Immature natural killer cell (primary cell): ENCODE results near the gene SEMA4G. TPM values are rescaled to one million over a fixed set of nuclear protein-coding genes. Genes with fewer than 3 reads are reported as not detected.

Experiments used
- DNase-seq, 3 donors: peaks; one replicate each; pipeline ENCODE4 v3.0.0; 2022; ENCODE audit warnings: mixed read lengths in 1 of 3
- H3K27ac Mint-ChIP-seq, 6 donors: one replicate each; pipeline ENCODE4 v1.8.0; 2020; ENCODE audit warnings: mixed read lengths in 6 of 6, mild to moderate bottlenecking in 5 of 6, inconsistent platforms in 4 of 6, moderate library complexity in 3 of 6
- H3K27me3 Mint-ChIP-seq, 3 donors: one replicate each; pipeline ENCODE4 v1.8.0; 2020 to 2021; ENCODE audit warnings: low read depth in 3 of 3, mild to moderate bottlenecking in 3 of 3, mixed read lengths in 3 of 3, moderate library complexity in 3 of 3, inconsistent platforms in 1 of 3
- H3K36me3 Mint-ChIP-seq, 3 donors: one replicate each; pipeline ENCODE4 v1.8.0; 2020; ENCODE audit warnings: mixed read lengths in 3 of 3, inconsistent platforms in 2 of 3, mild to moderate bottlenecking in 2 of 3
- H3K4me1 Mint-ChIP-seq, 2 donors: one replicate each; pipeline ENCODE4 v1.8.0; 2020; ENCODE audit warnings: inconsistent platforms in 2 of 2, mild to moderate bottlenecking in 2 of 2, mixed read lengths in 2 of 2, moderate library complexity in 1 of 2
- H3K4me3 Mint-ChIP-seq, 5 donors: one replicate each; pipeline ENCODE4 v1.8.0; 2020; ENCODE audit warnings: mild to moderate bottlenecking in 5 of 5, mixed read lengths in 5 of 5, inconsistent platforms in 3 of 5, moderate library complexity in 3 of 5
- H3K9me3 Mint-ChIP-seq, 6 donors: one replicate each; pipeline ENCODE4 v1.8.0; 2020; ENCODE audit warnings: mild to moderate bottlenecking in 6 of 6, mixed read lengths in 6 of 6, inconsistent platforms in 4 of 6, moderate library complexity in 3 of 6
- polyA plus RNA-seq, 3 donors: library from polyadenylated mRNA; unstranded; fragments of 300-500 nt; fragmentation: Illumina TruSeq; gene quantifications; one replicate each; pipeline ENCODE4 v1.2.3, GENCODE V29; 2021

SEMA4G gene
- polyA plus RNA-seq, 3 donors from 2014 or later: 0.35 TPM; not detected in 2

DNA sequence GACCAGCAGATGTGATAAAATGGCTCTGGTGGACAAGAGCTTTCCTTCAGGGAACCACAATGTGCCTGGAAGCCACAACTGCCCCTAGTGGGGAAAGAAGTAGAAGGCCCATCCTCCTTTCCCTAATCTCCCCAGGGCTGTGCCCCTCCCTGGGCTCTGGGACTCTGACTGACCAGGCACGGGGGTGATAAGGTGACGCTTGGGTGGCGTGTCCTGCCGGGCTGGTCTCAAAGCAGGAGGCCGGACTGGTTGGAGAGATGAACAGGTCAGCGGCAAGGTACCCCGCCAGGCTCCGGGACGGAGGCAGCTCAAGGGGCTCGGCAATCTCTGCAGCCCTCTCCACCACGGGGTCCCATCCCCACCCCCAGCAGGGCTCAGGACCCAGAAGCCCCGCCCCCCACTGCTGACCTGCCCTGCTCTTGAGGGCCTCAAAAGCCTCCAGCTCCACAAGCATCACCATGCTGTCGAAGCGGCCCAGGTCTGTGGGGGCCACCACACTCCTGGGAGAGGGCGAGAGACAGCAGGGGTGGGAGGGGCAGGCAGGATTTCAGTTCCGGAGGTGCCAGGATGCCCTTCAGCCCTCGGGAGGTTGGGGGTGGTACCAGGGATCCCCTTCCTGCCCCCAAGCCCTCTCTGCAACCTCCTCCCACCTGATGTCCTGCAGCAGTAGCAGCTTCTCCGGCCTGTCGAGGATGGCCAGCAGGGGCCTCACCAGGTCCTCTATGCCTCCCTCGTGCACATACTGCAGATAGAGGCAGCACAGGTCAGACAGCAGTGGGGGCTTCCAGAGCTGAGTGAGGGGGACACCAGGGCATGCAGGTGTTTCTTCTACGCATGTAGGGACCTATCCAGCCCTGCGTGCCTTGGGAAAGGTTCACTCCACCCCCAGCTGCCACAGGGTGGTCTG is 42.5 kb downstream of the SEMA4G start:
- Mint-ChIP-seq H3K9me3 (no peaks in the 10 kb centered on the region), H3K36me3 (no peaks in the 10 kb centered on the region), H3K27me3 (peaks cover 4 to 12% (median 6%) of the 10 kb centered on the region in 3 donors), H3K27ac (no peak overlapping the region), H3K4me3 (no peak overlapping the region), H3K4me1 (peaks cover 11 to 12% of the 10 kb centered on the region in 2 donors)
- DNase-seq: no peak

DNA sequence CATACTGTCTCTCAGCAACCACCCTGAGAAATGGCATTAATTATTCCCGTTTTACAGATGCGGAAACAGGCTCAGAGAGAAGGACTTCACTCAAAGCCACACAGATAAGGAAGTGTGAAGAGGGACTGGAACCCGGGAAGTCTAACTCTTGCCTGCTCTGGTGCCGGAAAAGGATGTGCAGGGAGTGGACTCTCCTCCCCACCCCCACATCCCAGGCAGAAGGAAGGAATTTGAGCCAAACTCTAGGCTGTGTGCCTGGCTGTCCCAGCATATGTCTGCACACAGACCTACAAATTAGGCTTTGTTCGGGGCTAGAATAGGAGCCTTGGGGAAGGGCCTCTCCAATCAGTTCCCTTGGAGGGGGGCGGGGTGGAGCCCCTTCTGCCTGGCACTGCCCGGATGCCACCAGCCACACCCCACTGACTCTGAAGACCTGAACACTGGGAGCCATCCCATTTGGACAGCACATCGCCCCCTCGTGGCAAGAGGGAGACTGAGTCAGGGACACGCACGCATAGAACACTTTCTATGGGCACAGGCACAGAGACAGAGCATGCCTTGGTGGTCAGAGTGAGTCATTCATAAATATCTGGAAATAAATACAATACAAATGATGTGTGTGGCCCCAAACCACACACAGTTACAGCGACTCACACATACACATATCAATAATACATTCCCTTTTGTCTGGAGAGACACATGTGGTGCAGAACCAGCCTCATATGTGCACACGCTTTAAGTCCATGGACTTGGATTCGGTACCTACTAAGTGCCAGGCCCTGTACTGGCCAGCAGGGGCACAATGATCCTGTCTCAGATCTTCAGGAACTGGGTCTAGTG is 43.4 kb downstream of the SEMA4G start:
- no peak overlapping the region for H3K4me3 Mint-ChIP-seq
- DNase-seq: peak; percentile 47 to 62 (median 56)
- no peaks in the 10 kb centered on the region for H3K36me3 Mint-ChIP-seq
- H3K4me1 Mint-ChIP-seq: peaks cover 11 to 12% of the 10 kb centered on the region in 2 donors
- peaks cover 9 to 19% (median 13%) of the 10 kb centered on the region in 3 donors for H3K27me3 Mint-ChIP-seq
- H3K9me3 Mint-ChIP-seq: no peaks in the 10 kb centered on the region
- peak overlapping the region in 2 of 6 donors; percentile 6 to 41 for H3K27ac Mint-ChIP-seq

DNA sequence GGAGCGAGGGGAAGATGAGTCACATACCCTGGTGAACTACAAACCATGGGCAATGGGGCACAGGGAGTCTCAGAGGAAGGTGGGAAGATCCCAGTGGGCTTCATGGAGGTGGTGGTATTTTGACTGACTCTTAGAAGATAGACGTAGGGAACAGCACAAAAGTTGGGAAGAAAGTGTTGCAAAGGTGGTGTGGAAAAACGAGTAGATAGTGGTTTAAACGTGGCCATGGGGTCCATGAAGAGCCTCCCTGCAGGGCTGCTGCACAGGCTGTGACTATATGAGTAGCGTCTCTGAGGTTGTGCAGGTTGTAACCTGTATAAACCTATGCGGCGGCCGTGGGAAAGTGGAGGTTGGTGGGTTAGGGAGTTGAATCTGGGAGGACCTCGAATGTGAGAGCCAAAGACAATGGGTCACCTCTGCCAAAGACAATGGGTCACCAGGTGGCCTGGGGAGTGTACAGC is 44.1 kb downstream of the SEMA4G start:
- Mint-ChIP-seq H3K9me3 (no peaks in the 10 kb centered on the region), H3K4me1 (peaks cover 11 to 12% of the 10 kb centered on the region in 2 donors), H3K4me3 (no peak overlapping the region), H3K27me3 (peaks cover 9 to 19% (median 14%) of the 10 kb centered on the region in 3 donors), H3K27ac (peak overlapping the region in 2 of 6 donors; percentile 6 to 41), H3K36me3 (no peaks in the 10 kb centered on the region)
- no peak for DNase-seq

DNA sequence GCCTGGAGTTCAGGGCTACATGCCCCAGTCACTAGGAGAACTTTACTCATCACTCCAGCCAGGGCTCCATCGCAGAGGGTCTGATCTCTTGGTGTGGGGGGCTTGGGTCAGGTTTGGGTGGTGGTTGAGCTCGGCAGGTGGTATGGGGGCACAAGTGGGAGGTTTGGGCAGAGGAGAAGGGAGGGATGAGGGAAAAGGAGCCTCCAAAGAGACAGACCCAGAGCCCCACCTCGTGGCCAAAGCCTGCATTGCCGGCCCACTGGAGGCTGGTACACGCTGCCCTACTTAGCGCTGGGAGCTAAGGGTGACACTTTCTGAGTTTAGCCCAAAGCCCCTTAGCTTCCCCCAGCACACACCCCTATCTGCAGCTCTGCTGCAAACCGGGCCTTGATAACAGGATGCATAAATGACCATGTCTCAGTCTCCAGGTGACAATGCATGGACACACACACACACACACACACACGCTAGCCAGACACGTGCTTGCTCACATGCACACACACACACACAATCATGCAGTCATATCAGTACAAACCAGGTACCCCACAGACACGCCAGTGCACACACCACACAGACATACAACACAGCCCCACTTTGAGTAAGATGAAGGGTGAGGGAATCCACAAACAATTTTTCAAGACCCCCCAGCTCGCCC is 45.1 kb downstream of the SEMA4G start:
- Mint-ChIP-seq H3K9me3 (no peaks in the 10 kb centered on the region), H3K4me1 (peaks cover 11 to 12% of the 10 kb centered on the region in 2 donors), H3K27me3 (peaks cover 11 to 19% (median 16%) of the 10 kb centered on the region in 3 donors), H3K4me3 (no peak overlapping the region), H3K36me3 (no peaks in the 10 kb centered on the region), H3K27ac (peak overlapping the region in 2 of 6 donors; percentile 2 to 16)
- peak; percentile 65 to 70 (median 67) for DNase-seq

DNA sequence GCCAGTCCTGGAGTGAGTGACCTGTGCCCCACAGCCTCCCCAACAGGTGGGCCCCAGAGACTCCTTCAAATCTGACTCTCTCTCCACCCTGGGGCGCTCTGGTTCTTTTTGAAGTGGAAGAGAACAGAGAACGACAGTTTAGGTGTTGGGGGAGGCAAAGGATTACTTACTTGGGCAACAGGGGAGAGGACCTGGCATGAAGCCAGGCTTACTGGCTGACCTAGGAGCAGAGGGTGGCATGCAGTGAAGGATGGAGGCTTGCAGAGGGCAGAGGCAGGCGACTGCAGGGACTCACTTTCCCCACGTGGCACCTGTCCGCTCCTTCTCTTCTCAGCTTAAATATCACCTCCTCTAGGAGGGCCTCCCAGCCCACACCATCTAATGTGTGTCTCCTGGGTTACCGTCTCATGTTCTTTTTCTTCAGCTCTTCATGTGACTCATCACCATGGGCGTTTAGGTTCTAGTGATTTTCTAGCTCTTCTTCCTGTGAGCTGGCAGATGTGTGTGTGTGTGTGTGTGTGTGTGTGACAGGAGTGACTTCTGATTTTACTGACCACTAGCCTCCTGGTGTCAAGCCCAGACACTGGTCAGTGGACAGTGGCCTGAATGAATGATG is 45.8 kb downstream of the SEMA4G start:
- H3K9me3 Mint-ChIP-seq: peaks cover 0 to 1% (median 0%) of the 10 kb centered on the region in 6 donors
- no peaks in the 10 kb centered on the region for H3K36me3 Mint-ChIP-seq
- peaks cover 12 to 19% (median 16%) of the 10 kb centered on the region in 3 donors for H3K27me3 Mint-ChIP-seq
- no peak overlapping the region for H3K4me3 Mint-ChIP-seq
- DNase-seq: no peak
- H3K27ac Mint-ChIP-seq: peak overlapping the region in 1 of 6 donors; percentile 16
- H3K4me1 Mint-ChIP-seq: peaks cover 11 to 12% of the 10 kb centered on the region in 2 donors

DNA sequence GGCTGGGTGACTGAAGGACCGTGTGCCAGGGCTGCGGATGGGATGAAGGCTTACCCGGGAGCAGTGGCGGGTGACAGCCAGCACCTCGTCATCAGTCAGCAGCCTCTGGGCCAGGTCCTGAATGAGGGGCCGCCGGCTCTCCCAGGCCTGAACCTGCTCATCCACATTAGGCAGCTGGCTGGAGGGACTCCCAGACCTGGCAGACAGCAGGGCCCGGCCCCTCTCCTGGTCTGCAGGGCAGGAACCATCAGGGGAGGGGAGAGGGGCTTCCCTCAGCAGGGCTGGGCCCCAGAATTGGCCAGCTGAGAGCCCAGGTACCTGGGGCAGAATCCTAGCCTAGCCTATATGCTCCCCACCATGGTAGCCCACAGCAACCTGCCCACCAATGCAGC is 46.3 kb downstream of the SEMA4G start:
- H3K36me3 Mint-ChIP-seq: no peaks in the 10 kb centered on the region
- H3K4me1 Mint-ChIP-seq: peaks cover 11 to 12% of the 10 kb centered on the region in 2 donors
- peaks cover 0 to 1% (median 0%) of the 10 kb centered on the region in 6 donors for H3K9me3 Mint-ChIP-seq
- DNase-seq: no peak
- H3K27ac Mint-ChIP-seq: no peak overlapping the region
- peaks cover 16 to 19% (median 16%) of the 10 kb centered on the region in 3 donors for H3K27me3 Mint-ChIP-seq
- H3K4me3 Mint-ChIP-seq: no peak overlapping the region

DNA sequence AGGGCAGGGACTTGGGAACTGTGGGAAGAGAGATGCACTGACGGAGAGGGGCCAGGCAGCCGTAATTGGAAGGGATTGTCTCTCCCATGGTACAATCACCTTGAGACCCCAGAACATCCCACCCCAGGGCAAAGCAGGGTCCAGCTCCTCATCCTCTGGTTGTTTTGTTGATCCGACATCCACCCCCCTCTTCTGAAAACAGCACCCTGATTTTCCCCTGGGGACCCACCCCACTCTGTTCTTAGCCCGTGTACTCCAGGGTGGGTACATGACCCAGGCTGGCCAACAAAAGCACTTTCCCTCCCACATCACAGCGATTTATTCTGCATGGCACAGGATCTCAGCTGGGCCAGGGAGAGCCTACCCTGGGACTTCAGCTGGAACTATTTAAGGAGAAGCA is 47.5 kb downstream of the SEMA4G start:
- Mint-ChIP-seq H3K27ac (no peak overlapping the region), H3K4me1 (peaks cover 11 to 12% of the 10 kb centered on the region in 2 donors), H3K4me3 (no peak overlapping the region)

DNA sequence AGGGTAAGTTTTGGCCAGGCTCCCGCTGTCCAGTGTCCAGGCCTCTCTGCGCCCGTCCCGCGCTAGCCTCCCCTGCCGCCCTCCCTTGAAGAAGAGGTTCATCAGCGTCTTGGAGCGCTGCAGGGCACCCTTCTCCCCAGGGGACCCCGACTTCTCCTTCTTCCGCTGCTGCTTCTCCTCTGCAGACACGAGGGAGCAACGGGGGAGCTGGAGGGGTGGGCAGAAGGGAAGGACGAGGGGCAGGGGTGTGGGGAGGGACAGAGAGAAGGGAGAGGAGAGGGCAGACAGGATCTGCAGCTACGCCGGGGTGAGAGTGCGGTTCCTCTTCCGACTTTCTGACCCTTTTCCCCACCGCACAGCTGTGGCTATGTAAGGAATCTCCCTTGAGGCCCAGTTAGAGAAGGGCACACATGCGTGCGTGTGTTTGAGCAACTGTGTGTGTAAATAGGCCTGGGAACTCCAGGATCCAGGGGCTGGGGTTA is 48.9 kb downstream of the SEMA4G start:
- Mint-ChIP-seq H3K27ac (no peak overlapping the region), H3K27me3 (peaks cover 17 to 25% (median 19%) of the 10 kb centered on the region in 3 donors), H3K4me1 (peaks cover 6 to 8% of the 10 kb centered on the region in 2 donors), H3K36me3 (no peaks in the 10 kb centered on the region), H3K4me3 (no peak overlapping the region), H3K9me3 (peaks cover 0 to 1% (median 0%) of the 10 kb centered on the region in 6 donors)
- no peak for DNase-seq

More for the DNA sequence above, 47.5 kb downstream of the SEMA4G start:
- DNase-seq: no peak
- Mint-ChIP-seq H3K9me3 (peaks cover 0 to 1% (median 0%) of the 10 kb centered on the region in 6 donors), H3K27me3 (peaks cover 17 to 23% (median 19%) of the 10 kb centered on the region in 3 donors), H3K36me3 (no peaks in the 10 kb centered on the region)

DNA sequence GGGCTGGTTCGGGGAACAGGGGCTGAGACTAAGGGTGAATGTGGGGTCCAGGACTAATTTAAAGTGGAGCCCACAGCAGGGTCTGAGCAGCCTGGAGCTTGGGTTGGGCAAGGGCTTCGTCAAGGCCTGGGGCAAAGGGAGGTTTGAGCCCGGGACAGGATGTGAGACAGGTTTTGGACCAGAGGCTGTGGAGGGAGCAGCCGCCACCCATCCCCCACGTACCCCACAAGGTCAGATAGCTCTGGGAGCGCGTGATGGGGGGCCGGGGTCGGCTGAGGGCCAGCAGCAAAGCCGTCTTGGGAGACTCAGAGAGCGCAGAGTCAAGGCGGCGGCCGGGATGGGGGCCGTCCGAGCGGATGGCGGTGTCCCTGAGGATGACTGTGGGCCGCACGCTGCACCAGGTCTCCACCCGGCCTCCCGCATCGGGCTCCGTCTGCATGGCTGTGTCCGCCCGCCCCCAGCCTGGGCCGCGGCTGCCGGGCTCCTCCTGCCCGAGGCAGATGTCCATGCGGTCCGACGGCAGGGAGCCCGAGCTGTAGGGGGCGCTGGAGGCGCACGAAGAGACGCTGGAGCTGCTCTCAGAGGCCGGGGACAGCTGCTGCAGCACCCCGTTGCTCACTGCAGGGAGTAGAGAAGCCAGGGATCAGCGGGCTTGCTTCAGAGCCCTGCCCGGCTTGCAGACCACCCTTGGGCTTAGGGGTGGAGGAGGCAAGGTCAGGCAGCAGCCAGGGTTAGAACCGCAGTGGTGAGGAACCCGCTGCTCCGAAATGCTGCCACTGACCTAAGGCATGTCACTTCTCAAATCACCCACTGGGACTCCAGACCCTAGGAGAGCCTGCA is 49.5 kb downstream of the SEMA4G start:
- peaks cover 6% of the 10 kb centered on the region in 2 donors for H3K4me1 Mint-ChIP-seq
- H3K27ac Mint-ChIP-seq: no peak overlapping the region
- H3K4me3 Mint-ChIP-seq: no peak overlapping the region
- H3K9me3 Mint-ChIP-seq: peaks cover 0 to 1% (median 0%) of the 10 kb centered on the region in 6 donors
- peak; percentile 51 to 54 (median 52) for DNase-seq
- H3K27me3 Mint-ChIP-seq: peaks cover 17 to 22% (median 19%) of the 10 kb centered on the region in 3 donors
- H3K36me3 Mint-ChIP-seq: no peaks in the 10 kb centered on the region
